Thymus (tissue), 14 donors: ENCODE results near the gene RUVBL1. TPM values are rescaled to one million over a fixed set of nuclear protein-coding genes. Genes with fewer than 3 reads are reported as not detected.
A peak's percentile ranks its signal among the peaks of the same experiment; 100 is the strongest.

Source experiments
- DNase-seq, 9 donors: peaks; one replicate each; pipeline ENCODE4 v3.0.0-alpha.2; 2013; ENCODE audit warnings: low spot score in 9 of 9, low read depth in 6 of 9, missing footprints in 1 of 9
- H3K27ac ChIP-seq, 2 donors: one replicate each; pipeline ENCODE4 v1.5.1; 2013; ENCODE audit warnings: control low read depth in 1 of 2, low read depth in 1 of 2, low read length in 1 of 2, mild to moderate bottlenecking in 1 of 2, moderate library complexity in 1 of 2
- H3K27me3 ChIP-seq, 2 donors: one replicate each; pipeline ENCODE4 v1.5.1; 2013; ENCODE audit warnings: low read length in 1 of 2; ENCODE audit not compliant: control insufficient read depth in 2 of 2, insufficient read depth in 1 of 2
- H3K36me3 ChIP-seq, 2 donors: one replicate each; pipeline ENCODE4 v1.5.1; 2013; ENCODE audit warnings: low read length in 1 of 2, mild to moderate bottlenecking in 1 of 2, moderate library complexity in 1 of 2; ENCODE audit not compliant: control insufficient read depth in 2 of 2, insufficient read depth in 2 of 2
- H3K4me1 ChIP-seq, 2 donors: one replicate each; pipeline ENCODE4 v1.5.1; 2013; ENCODE audit warnings: low read length in 2 of 2; ENCODE audit not compliant: control insufficient read depth in 2 of 2, insufficient read depth in 2 of 2
- H3K4me3 ChIP-seq, 2 donors: one replicate each; pipeline ENCODE4 v1.5.1; 2013; ENCODE audit warnings: low read length in 2 of 2, control low read depth in 1 of 2, mild to moderate bottlenecking in 1 of 2
- H3K9me3 ChIP-seq, 2 donors: one replicate each; pipeline ENCODE4 v1.5.1; 2013; ENCODE audit warnings: low read length in 1 of 2, mild to moderate bottlenecking in 1 of 2; ENCODE audit not compliant: control insufficient read depth in 2 of 2, insufficient read depth in 1 of 2
- WGBS: extraction: QIAGEN DNeasy Blood & Tissue Kit; methylation state at CpG from one replicate; pipeline ENCODE4 v1.1.7; 2013; 5-methylcytosine and 5-hydroxymethylcytosine counted together
- long read RNA-seq, 10 donors: transcript quantifications; one replicate each; lab custom pipeline, GENCODE V29; 2026
- polyA plus RNA-seq: library from polyadenylated mRNA; stranded (reverse); fragments of 200-250 nt; gene quantifications from one replicate; pipeline ENCODE4 v1.2.3, GENCODE V29; 2013
- total RNA-seq: library from RNA; stranded (reverse); fragments of 120-200 nt; gene quantifications from one replicate; pipeline ENCODE4 v1.2.4, GENCODE V29; 2013
- donor health status: healthy.

The RUVBL1 gene
- total RNA-seq (75.0 TPM), polyA plus RNA-seq (25.9 TPM)
- long read RNA-seq, donor 1, partial matches to known transcripts = 0 of 2 reads
- long read RNA-seq, donor 1, other reads (novel, unspliced or antisense) = 0 of 2 reads
- long read RNA-seq, donor 2, full-length matches to known transcripts = 55 of 99 reads
- long read RNA-seq, donor 2, partial matches to known transcripts = 44 of 99 reads
- long read RNA-seq, donor 2, other reads (novel, unspliced or antisense) = 0 of 99 reads
- long read RNA-seq, donor 3, full-length matches to known transcripts = 39 of 62 reads
- long read RNA-seq, donor 3, partial matches to known transcripts = 23 of 62 reads
- long read RNA-seq, donor 3, other reads (novel, unspliced or antisense) = 0 of 62 reads
- long read RNA-seq, donor 4, full-length matches to known transcripts = 12 of 21 reads
- long read RNA-seq, donor 4, partial matches to known transcripts = 9 of 21 reads
- long read RNA-seq, donor 4, other reads (novel, unspliced or antisense) = 0 of 21 reads
- long read RNA-seq, donor 5, full-length matches to known transcripts = 42 of 80 reads
- long read RNA-seq, donor 5, partial matches to known transcripts = 38 of 80 reads
- long read RNA-seq, donor 5, other reads (novel, unspliced or antisense) = 0 of 80 reads
- long read RNA-seq, donor 6, full-length matches to known transcripts = 25 of 37 reads
- long read RNA-seq, donor 6, partial matches to known transcripts = 12 of 37 reads
- long read RNA-seq, donor 6, other reads (novel, unspliced or antisense) = 0 of 37 reads
- long read RNA-seq, donor 7, full-length matches to known transcripts = 27 of 54 reads
- long read RNA-seq, donor 7, partial matches to known transcripts = 27 of 54 reads
- long read RNA-seq, donor 7, other reads (novel, unspliced or antisense) = 0 of 54 reads
- long read RNA-seq, donor 8, full-length matches to known transcripts = 4 of 4 reads
- long read RNA-seq, donor 8, partial matches to known transcripts = 0 of 4 reads
- long read RNA-seq, donor 8, other reads (novel, unspliced or antisense) = 0 of 4 reads
- long read RNA-seq, donor 9, full-length matches to known transcripts = 23 of 34 reads
- long read RNA-seq, donor 9, partial matches to known transcripts = 11 of 34 reads
- long read RNA-seq, donor 9, other reads (novel, unspliced or antisense) = 0 of 34 reads
- long read RNA-seq, donor 10, full-length matches to known transcripts = 19 of 27 reads
- long read RNA-seq, donor 10, partial matches to known transcripts = 8 of 27 reads
- long read RNA-seq, donor 10, other reads (novel, unspliced or antisense) = 0 of 27 reads

GRCh38 chr3:128123538-128124368, at the start of gene RUVBL1:
Gene RUVBL1 (minus strand): TSS chr3:128123812. CDS start chr3:128123724, 88 bp downstream.
- H3K36me3 ChIP-seq = peaks cover under 1 to 12% of the 10 kb centered on the region in 2 donors
- peak within 1 kb of the TSS; percentile 72 to 85 for H3K4me3 ChIP-seq
- peak within 1 kb of the TSS in 1 of 2 donors; percentile 53 for H3K27ac ChIP-seq
- DNase-seq = peak; percentile 85 to 97 (median 90)
- H3K27me3 ChIP-seq = no peaks in the 10 kb centered on the region
- H3K4me1 ChIP-seq = peaks cover 7 to 12% of the 10 kb centered on the region in 2 donors
- WGBS = 5% methylated on average over 47 of the region's 47 CpGs
- no peaks in the 10 kb centered on the region for H3K9me3 ChIP-seq

- no peak for DNase-seq
Observed at GRCh38 chr3:128173200-128173599, 49.6 kb upstream of the RUVBL1 start.

GRCh38 chr3:128170866-128171516, 47.4 kb upstream of the RUVBL1 start:
- Histone ChIP-seq H3K27ac (no peak overlapping the region), H3K9me3 (no peaks in the 10 kb centered on the region), H3K27me3 (no peaks in the 10 kb centered on the region), H3K4me3 (no peak overlapping the region), H3K4me1 (peaks cover 6 to 9% of the 10 kb centered on the region in 2 donors), H3K36me3 (no peaks in the 10 kb centered on the region)
- DNase-seq = peak in 1 of 9 donors; percentile 45
- 69% methylated on average over 5 of the region's 5 CpGs for WGBS

More at GRCh38 chr3:128173200-128173599, 49.6 kb upstream of the RUVBL1 start:
- WGBS = 97% methylated on average over 8 of the region's 8 CpGs
- peaks cover 6 to 9% of the 10 kb centered on the region in 2 donors for H3K4me1 ChIP-seq
- H3K27me3 ChIP-seq = no peaks in the 10 kb centered on the region
- H3K4me3 ChIP-seq = no peak overlapping the region
- no peaks in the 10 kb centered on the region for H3K36me3 ChIP-seq
- no peaks in the 10 kb centered on the region for H3K9me3 ChIP-seq
- H3K27ac ChIP-seq = no peak overlapping the region

- H3K36me3 ChIP-seq = peaks cover 0 to 4% of the 10 kb centered on the region in 2 donors
- no peaks in the 10 kb centered on the region for H3K4me1 ChIP-seq
- DNase-seq = no peak
- H3K9me3 ChIP-seq = no peaks in the 10 kb centered on the region
- no peak overlapping the region for H3K27ac ChIP-seq
- H3K4me3 ChIP-seq = no peak overlapping the region
- 96% methylated on average over 4 of the region's 4 CpGs for WGBS
- H3K27me3 ChIP-seq = no peaks in the 10 kb centered on the region
Observed at GRCh38 chr3:128168836-128169235, 45.2 kb upstream of the RUVBL1 start.

- DNase-seq = no peak
- no peaks in the 10 kb centered on the region for H3K9me3 ChIP-seq
- no peaks in the 10 kb centered on the region for H3K27me3 ChIP-seq
- peaks cover 0 to 4% of the 10 kb centered on the region in 2 donors for H3K36me3 ChIP-seq
- WGBS = 95% methylated on average over 5 of the region's 5 CpGs
- H3K4me1 ChIP-seq = no peaks in the 10 kb centered on the region
- H3K27ac ChIP-seq = no peak overlapping the region
- H3K4me3 ChIP-seq = no peak overlapping the region
Observed at GRCh38 chr3:128167973-128168674, 44.5 kb upstream of the RUVBL1 start.

GRCh38 chr3:128167646-128167972, 44.0 kb upstream of the RUVBL1 start:
- peaks cover 0 to 4% of the 10 kb centered on the region in 2 donors for H3K36me3 ChIP-seq
- 98% methylated on average over 8 of the region's 8 CpGs for WGBS

GRCh38 chr3:128166971-128167453, 43.4 kb upstream of the RUVBL1 start:
- Histone ChIP-seq H3K36me3 (peaks cover 0 to 4% of the 10 kb centered on the region in 2 donors), H3K27me3 (no peaks in the 10 kb centered on the region), H3K9me3 (no peaks in the 10 kb centered on the region), H3K4me3 (no peak overlapping the region), H3K27ac (no peak overlapping the region), H3K4me1 (no peaks in the 10 kb centered on the region)
- WGBS = 97% methylated on average over 5 of the region's 5 CpGs
- no peak for DNase-seq

More at GRCh38 chr3:128167646-128167972, 44.0 kb upstream of the RUVBL1 start:
- H3K27ac ChIP-seq = no peak overlapping the region
- no peak for DNase-seq
- H3K4me1 ChIP-seq = no peaks in the 10 kb centered on the region
- no peaks in the 10 kb centered on the region for H3K9me3 ChIP-seq
- H3K27me3 ChIP-seq = no peaks in the 10 kb centered on the region
- no peak overlapping the region for H3K4me3 ChIP-seq
